PC-3 (cell line): Measurements from ENCODE around the gene SEC16A. TPM values are rescaled to one million over a fixed set of nuclear protein-coding genes. Genes with fewer than 3 reads are reported as not detected.
"Not testable (repeated sequence)": the region's sequence is repeated elsewhere in the genome, so short reads cannot be mapped to it uniquely, and the experiment has no call there.

Experiments
- ATAC-seq: fragments of 200-7000 bp; cut with Tn5 transposase; 2 replicates; pipeline ENCODE4 v1.9.1; 2020; ENCODE audit warnings: mild to moderate bottlenecking, moderate library complexity
- BruUV-seq: library from RNA; stranded (reverse); fragments of 400-500 nt; replicated peaks from 2 replicates; lab custom pipeline; 2021; lab: Mats Ljungman, UMichigan
- CTCF ChIA-PET: fragments of 300-600 bp; sonication (Branson Sonifier 250); formaldehyde crosslinking; loops from one replicate; lab custom pipeline; 2022; ENCODE audit warnings: antibody characterized with exemption; lab: Charles Lee
- POLR2A ChIA-PET: fragments of 300-600 bp; sonication (Branson Sonifier 250); formaldehyde crosslinking; loops from one replicate; lab custom pipeline; 2022; ENCODE audit warnings: antibody characterized with exemption; ENCODE audit not compliant: unreplicated experiment; lab: Charles Lee
- DNase-seq: peaks from one replicate; pipeline ENCODE4 v3.0.0-alpha.2; 2015
- H2AFZ ChIP-seq: fragments of 300-600 bp; sonication (generic); 2 replicates; pipeline ENCODE4 v1.6.0; 2016; ENCODE audit warnings: antibody characterized with exemption, low read length
- H3F3A ChIP-seq: fragments of 300-600 bp; sonication (generic); one replicate; pipeline ENCODE4 v1.6.0; 2017; ENCODE audit warnings: antibody characterized with exemption, low read length, control low read depth, mild to moderate bottlenecking; ENCODE audit not compliant: unreplicated experiment
- H3K27ac ChIP-seq: fragments of 300-600 bp; sonication (generic); 2 replicates; pipeline ENCODE4 v1.5.1; 2016; ENCODE audit warnings: mild to moderate bottlenecking, low read length
- H3K27me3 ChIP-seq: fragments of 300-600 bp; sonication (generic); 2 replicates; pipeline ENCODE4 v1.6.1; 2016; ENCODE audit warnings: low read length, mixed read lengths
- H3K36me3 ChIP-seq: fragments of 300-600 bp; sonication (generic); 2 replicates; pipeline ENCODE4 v1.6.1; 2016; ENCODE audit warnings: low read depth, mixed run types, low read length, mixed read lengths
- H3K4me1 ChIP-seq: fragments of 300-600 bp; sonication (generic); 2 replicates; pipeline ENCODE4 v1.5.1; 2016; ENCODE audit warnings: low read length; ENCODE audit not compliant: insufficient read depth
- H3K4me2 ChIP-seq: fragments of 300-600 bp; sonication (generic); 2 replicates; pipeline ENCODE4 v1.6.0; 2016; ENCODE audit warnings: low read length
- H3K4me3 ChIP-seq: fragments of 300-600 bp; sonication (generic); 2 replicates; pipeline ENCODE4 v1.5.1; 2016; ENCODE audit warnings: mild to moderate bottlenecking, low read length, mixed read lengths
- H3K79me2 ChIP-seq: fragments of 300-600 bp; sonication (generic); 2 replicates; pipeline ENCODE4 v1.6.1; 2017; ENCODE audit warnings: low read length, mixed read lengths
- H3K9ac ChIP-seq: fragments of 300-600 bp; sonication (generic); 2 replicates; pipeline ENCODE4 v1.6.0; 2016; ENCODE audit warnings: mild to moderate bottlenecking, low read length
- H3K9me2 ChIP-seq: fragments of 300-600 bp; sonication (generic); replicated peaks from 2 replicates; pipeline ENCODE4 v1.6.1; 2016; ENCODE audit warnings: mixed run types, low read length, mixed read lengths
- H3K9me3 ChIP-seq: fragments of 300-600 bp; sonication (generic); 2 replicates; pipeline ENCODE4 v1.6.1; 2016; ENCODE audit warnings: low read length, mixed read lengths
- H4K20me1 ChIP-seq: fragments of 300-600 bp; sonication (generic); 2 replicates; pipeline ENCODE4 v1.6.1; 2016; ENCODE audit warnings: low read length, mixed read lengths
- EZH2 ChIP-seq: fragments of 300-600 bp; sonication (generic); IDR thresholded peaks from one replicate; pipeline ENCODE4 v1.6.1; 2017; ENCODE audit warnings: antibody characterized with exemption, mild to moderate bottlenecking, low read length; ENCODE audit not compliant: unreplicated experiment
- EZH2phosphoT487 ChIP-seq: fragments of 300-600 bp; sonication (generic); IDR thresholded peaks from 2 replicates; pipeline ENCODE4 v1.6.1; 2018; ENCODE audit warnings: mild to moderate bottlenecking, antibody characterized with exemption, low read length, borderline replicate concordance
- intact Hi-C: fragments of 100-400 bp; cut with micrococcal nuclease; formaldehyde crosslinking; loops from 2 replicates; pipeline ENCODE4 v1.9.0; 2023
- total RNA-seq: library from RNA; depleted of rRNA; stranded (reverse); fragments of >200 nt; gene quantifications from 2 replicates; pipeline ENCODE4 v1.2.3, GENCODE V29; 2014
- TF ChIP-seq, protein P1 (sequence below): fragments of 300-600 bp; sonication (generic); conservative IDR thresholded peaks from 2 replicates; pipeline ENCODE4 v1.5.1; 2017; ENCODE audit warnings: antibody characterized with exemption, low read depth, mild to moderate bottlenecking, low read length

The SEC16A gene
- total RNA-seq, 1 experiment from 2014 or later: 28.3 TPM

DNA sequence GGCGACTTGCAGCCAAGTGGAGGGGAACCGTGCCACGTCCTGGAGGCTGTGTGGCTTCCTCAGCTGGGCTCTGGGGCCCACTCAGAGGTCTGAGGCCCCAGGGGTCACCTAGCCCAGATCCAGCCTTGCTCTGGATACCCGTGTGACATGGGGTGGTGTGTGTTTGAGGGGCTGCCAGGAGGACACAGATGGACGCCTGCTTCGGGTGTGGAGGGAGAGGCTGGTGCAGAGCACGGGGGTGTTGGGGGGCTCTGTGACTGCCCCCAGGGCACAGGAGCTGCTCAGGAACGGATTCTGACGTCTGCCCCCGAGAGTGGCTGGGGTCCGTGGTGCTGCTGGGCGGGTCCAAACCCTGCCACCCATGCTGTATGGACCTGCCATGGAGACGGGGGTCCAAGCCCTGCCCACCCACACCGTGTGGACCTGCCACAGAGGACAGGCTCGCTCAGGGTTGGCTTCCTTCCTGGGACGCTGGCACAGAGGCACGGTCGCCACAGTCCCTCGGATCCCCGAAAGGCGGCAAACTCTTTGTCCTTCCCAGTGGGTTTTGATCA is 53.7 kb downstream of the SEC16A start:
- H3K36me3 ChIP-seq: no peaks in the 10 kb centered on the region
- TF ChIP-seq, protein P1, sequence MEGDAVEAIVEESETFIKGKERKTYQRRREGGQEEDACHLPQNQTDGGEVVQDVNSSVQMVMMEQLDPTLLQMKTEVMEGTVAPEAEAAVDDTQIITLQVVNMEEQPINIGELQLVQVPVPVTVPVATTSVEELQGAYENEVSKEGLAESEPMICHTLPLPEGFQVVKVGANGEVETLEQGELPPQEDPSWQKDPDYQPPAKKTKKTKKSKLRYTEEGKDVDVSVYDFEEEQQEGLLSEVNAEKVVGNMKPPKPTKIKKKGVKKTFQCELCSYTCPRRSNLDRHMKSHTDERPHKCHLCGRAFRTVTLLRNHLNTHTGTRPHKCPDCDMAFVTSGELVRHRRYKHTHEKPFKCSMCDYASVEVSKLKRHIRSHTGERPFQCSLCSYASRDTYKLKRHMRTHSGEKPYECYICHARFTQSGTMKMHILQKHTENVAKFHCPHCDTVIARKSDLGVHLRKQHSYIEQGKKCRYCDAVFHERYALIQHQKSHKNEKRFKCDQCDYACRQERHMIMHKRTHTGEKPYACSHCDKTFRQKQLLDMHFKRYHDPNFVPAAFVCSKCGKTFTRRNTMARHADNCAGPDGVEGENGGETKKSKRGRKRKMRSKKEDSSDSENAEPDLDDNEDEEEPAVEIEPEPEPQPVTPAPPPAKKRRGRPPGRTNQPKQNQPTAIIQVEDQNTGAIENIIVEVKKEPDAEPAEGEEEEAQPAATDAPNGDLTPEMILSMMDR: no peak
- TF ChIP-seq EZH2phosphoT487 (no peak), EZH2 (no peak)
- no peak overlapping the region for H3K27ac ChIP-seq
- CTCF ChIA-PET: no interaction called here
- no peak overlapping the region for H3K4me3 ChIP-seq
- POLR2A ChIA-PET: no interaction called here
- ATAC-seq (no peak), DNase-seq (no peak)
- BruUV-seq: no TSS peak
- no peaks in the 10 kb centered on the region for H3F3A ChIP-seq
- no peak overlapping the region for H3K4me2 ChIP-seq
- no peaks in the 10 kb centered on the region for H3K9me3 ChIP-seq
- intact Hi-C loops: no loop called here
- H3K27me3 ChIP-seq: no peaks in the 10 kb centered on the region
- H3K79me2 ChIP-seq: no peaks in the 10 kb centered on the region
- no peaks in the 10 kb centered on the region for H3K9me2 ChIP-seq
- no peak overlapping the region for H2AFZ ChIP-seq
- H3K9ac ChIP-seq: no peak overlapping the region
- H3K4me1 ChIP-seq: no peaks in the 10 kb centered on the region
- no peaks in the 10 kb centered on the region for H4K20me1 ChIP-seq

DNA sequence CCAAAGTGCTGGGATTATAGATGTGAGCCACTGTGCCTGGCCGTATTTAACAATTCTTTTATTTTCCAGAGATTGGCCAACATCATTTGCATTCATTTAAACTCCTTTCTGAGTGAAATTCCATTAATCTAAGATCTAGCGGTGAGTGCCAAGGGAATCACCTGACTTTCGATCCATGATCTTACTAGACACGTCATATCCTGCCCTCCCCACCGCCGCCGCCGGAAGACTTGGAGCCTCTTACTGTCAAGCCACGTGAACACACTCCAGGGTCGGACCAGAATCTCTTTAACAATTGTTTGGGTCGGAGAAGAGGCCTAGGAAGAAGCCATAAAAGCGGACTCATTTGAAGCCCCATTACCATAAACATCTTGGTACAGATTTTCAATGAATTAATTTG is 56.1 kb downstream of the SEC16A start:
- Histone ChIP-seq H3K4me1 (no peaks in the 10 kb centered on the region), H3K79me2 (no peaks in the 10 kb centered on the region), H3K4me2 (no peak overlapping the region), H3F3A (no peaks in the 10 kb centered on the region), H3K36me3 (no peaks in the 10 kb centered on the region), H3K4me3 (no peak overlapping the region), H3K9ac (no peak overlapping the region), H3K9me3 (no peaks in the 10 kb centered on the region), H3K27ac (no peak overlapping the region), H3K27me3 (no peaks in the 10 kb centered on the region), H3K9me2 (no peaks in the 10 kb centered on the region), H4K20me1 (no peaks in the 10 kb centered on the region), H2AFZ (no peak overlapping the region)
- ChIA-PET POLR2A (no interaction called here), CTCF (no interaction called here)
- TF ChIP-seq, protein P1: no peak
- no peak for DNase-seq
- no peak for ATAC-seq
- intact Hi-C loops: no loop called here
- BruUV-seq: no TSS peak

DNA sequence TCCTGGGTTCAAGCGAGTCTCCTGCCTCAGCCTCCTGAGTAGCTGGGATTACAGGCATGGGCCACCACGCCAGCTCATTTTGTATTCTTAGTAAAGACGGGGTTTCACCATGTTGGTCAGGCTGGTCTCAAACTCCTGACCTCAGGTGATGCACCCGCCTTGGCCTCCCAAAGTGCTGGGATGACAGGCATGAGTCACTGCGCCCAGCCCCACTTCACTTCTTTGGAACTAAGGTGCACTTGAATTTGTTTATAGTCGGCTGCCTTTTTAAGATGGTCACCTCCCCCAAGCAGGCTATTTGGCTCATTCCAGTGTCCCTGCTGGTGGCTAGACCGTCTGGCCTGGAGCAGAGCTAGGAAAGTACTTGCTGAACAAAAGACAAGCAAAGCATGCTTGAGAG is 57.5 kb downstream of the SEC16A start:
- H3K9me2 ChIP-seq, H3K9me3 ChIP-seq, H3K4me3 ChIP-seq, H3K27ac ChIP-seq, H2AFZ ChIP-seq, H3K4me2 ChIP-seq, H3K4me1 ChIP-seq, H3K36me3 ChIP-seq, H3K79me2 ChIP-seq, H3K27me3 ChIP-seq, BruUV-seq, H4K20me1 ChIP-seq, intact Hi-C loops, ATAC-seq, H3F3A ChIP-seq, POLR2A ChIA-PET, DNase-seq, H3K9ac ChIP-seq: not testable (repeated sequence)
- CTCF ChIA-PET: interaction anchor here (0.6 kb wide), 1 partner anchor 231 kb away, joined by 7 read pairs; no protein-coding TSS in a partner anchor
